Lower lobe of right lung (tissue), 2 donors: ENCODE data around the gene CEACAM16. TPM values are rescaled to one million over a fixed set of nuclear protein-coding genes. Genes with fewer than 3 reads are reported as not detected.

ENCODE experiments used
- ATAC-seq, 2 donors: fragments of 200-7000 bp; cut with Tn5 transposase; one replicate each; pipeline ENCODE4 v1.9.1; 2020 to 2022; ENCODE audit warnings: mild to moderate bottlenecking in 2 of 2, moderate library complexity in 2 of 2
- DNase-seq: peaks from one replicate; pipeline ENCODE4 v3.0.0-alpha.2; 2020
- H3K27ac ChIP-seq: fragments of 200-600 bp; one replicate; pipeline ENCODE4 v1.8.0; 2022
- H3K27me3 ChIP-seq: fragments of 200-600 bp; one replicate; pipeline ENCODE4 v1.8.0; 2022; ENCODE audit warnings: low read depth
- H3K36me3 ChIP-seq: fragments of 200-600 bp; one replicate; pipeline ENCODE4 v1.8.0; 2022; ENCODE audit warnings: mild to moderate bottlenecking
- H3K4me1 ChIP-seq: fragments of 200-600 bp; one replicate; pipeline ENCODE4 v1.8.0; 2022
- H3K4me3 ChIP-seq: fragments of 200-600 bp; one replicate; pipeline ENCODE4 v1.8.0; 2022; ENCODE audit warnings: mild to moderate bottlenecking
- H3K9me3 ChIP-seq: fragments of 200-600 bp; one replicate; pipeline ENCODE4 v1.8.0; 2022
- intact Hi-C: fragments of 100-400 bp; cut with DNase I; formaldehyde crosslinking; loops from one replicate; pipeline ENCODE4 v1.11.0; 2022
- total RNA-seq: library from RNA; stranded (reverse); fragmentation: NEBNext Ultra II Directional; extraction: Animal tissue kit (Norgen Biotek cat#: 25700); gene quantifications from one replicate; pipeline ENCODE4 v1.2.1, GENCODE V29; 2021
- TF ChIP-seq, protein P1 (sequence below): fragments of 200-600 bp; IDR thresholded peaks from one replicate; pipeline ENCODE4 v1.8.0; 2022; ENCODE audit warnings: antibody characterized with exemption, mild to moderate bottlenecking
- donor health status: DM: no; HTN: yes; CAD: no; lungs with severe emphysema.

Gene CEACAM16
- total RNA-seq, 1 donor from 2014 or later: not detected

DNA sequence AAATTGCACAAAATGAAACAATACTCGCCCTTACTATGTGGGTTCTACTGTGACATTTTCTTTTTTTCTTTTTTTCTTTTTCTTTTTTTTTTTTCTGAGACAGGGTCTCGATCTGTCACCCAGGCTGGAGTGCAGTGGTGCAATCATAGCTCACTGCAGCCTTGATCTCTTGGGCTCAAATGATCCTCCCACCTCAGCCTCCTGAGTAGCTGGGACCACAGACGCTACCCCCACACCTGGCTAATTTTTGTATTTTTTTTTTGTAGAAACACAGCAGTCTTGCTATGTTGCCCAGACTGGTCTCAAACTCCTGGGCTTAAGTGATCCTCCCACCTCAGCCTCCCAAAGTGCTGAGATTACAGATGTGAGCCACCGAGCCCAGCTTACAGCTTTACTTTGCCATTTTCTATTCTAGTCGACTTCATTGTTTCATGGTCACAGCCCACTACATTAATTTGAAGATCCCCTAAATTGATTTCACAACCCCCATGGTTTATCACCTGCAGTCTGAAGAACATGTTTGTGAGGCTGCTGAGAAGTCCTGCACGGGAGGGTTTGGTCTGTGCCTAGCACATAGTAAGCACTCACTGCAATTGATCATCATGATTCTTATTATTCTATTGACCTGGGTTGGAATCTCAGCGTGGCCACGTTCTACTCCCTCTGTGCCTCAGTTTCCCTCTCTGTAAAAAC is 53.3 kb downstream of the CEACAM16 start:
- H3K27ac ChIP-seq: peak overlapping the region; percentile 94
- ATAC-seq: no peak
- H3K4me1 ChIP-seq: peaks cover 81% of the 10 kb centered on the region
- intact Hi-C loops: no loop called here
- H3K27me3 ChIP-seq: no peaks in the 10 kb centered on the region
- TF ChIP-seq, protein P1, sequence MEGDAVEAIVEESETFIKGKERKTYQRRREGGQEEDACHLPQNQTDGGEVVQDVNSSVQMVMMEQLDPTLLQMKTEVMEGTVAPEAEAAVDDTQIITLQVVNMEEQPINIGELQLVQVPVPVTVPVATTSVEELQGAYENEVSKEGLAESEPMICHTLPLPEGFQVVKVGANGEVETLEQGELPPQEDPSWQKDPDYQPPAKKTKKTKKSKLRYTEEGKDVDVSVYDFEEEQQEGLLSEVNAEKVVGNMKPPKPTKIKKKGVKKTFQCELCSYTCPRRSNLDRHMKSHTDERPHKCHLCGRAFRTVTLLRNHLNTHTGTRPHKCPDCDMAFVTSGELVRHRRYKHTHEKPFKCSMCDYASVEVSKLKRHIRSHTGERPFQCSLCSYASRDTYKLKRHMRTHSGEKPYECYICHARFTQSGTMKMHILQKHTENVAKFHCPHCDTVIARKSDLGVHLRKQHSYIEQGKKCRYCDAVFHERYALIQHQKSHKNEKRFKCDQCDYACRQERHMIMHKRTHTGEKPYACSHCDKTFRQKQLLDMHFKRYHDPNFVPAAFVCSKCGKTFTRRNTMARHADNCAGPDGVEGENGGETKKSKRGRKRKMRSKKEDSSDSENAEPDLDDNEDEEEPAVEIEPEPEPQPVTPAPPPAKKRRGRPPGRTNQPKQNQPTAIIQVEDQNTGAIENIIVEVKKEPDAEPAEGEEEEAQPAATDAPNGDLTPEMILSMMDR: no peak
- H3K36me3 ChIP-seq: peaks cover 39% of the 10 kb centered on the region
- DNase-seq: no peak
- peak overlapping the region; percentile 58 for H3K4me3 ChIP-seq
- no peaks in the 10 kb centered on the region for H3K9me3 ChIP-seq

DNA sequence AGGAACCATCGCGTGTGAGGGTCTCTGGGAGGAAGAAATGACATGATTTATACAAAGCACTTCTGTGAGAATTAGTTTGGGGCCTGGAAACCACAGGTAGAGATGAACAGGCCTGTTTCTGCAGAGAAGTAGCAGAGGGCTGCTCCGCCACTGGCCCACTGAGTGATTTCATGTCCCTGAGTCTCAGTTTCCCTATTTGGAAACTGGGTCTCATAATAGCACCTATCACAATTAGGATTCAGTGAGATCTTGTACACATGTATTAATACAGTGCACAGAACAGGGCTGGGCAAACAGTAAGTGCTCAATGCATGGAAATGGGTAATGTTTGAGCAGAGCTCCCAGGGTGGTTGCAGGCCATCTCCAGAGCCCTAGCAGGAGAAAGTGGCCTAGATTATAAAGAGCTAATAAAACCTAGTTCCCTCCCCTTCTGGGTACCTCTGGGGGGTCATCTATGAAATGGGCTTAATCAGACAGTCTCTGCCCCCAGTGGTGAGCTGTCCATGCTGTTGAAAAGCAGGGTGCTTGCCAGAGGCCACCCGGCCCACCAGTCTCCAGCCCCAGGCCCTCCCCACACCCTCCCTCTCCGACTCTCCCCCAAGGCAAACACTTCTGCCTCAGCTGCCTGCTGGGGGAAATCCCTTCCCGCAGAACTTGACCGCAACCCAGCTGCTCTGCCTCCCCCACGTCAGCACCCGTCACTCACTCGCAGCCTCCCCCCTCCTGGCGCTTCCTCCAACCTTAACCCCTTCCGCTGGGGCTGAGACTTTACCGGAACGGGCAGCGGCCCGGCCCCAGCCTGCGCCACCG is 54.1 kb downstream of the CEACAM16 start:
- H3K27me3 ChIP-seq: no peaks in the 10 kb centered on the region
- DNase-seq (peak; percentile 95), ATAC-seq (peak; percentile 76 to 88)
- peaks cover 47% of the 10 kb centered on the region for H3K36me3 ChIP-seq
- intact Hi-C loops: no loop called here
- no peaks in the 10 kb centered on the region for H3K9me3 ChIP-seq
- peak overlapping the region; percentile 94 for H3K27ac ChIP-seq
- peak overlapping the region; percentile 58 for H3K4me3 ChIP-seq
- H3K4me1 ChIP-seq: peaks cover 82% of the 10 kb centered on the region
- TF ChIP-seq, protein P1: no peak

GRCh38 chr19:44753626-44753931 is 54.6 kb downstream of the CEACAM16 start:
- Histone ChIP-seq H3K9me3 (no peaks in the 10 kb centered on the region), H3K27ac (peak overlapping the region; percentile 94), H3K36me3 (peaks cover 52% of the 10 kb centered on the region), H3K4me1 (peaks cover 85% of the 10 kb centered on the region), H3K27me3 (no peaks in the 10 kb centered on the region), H3K4me3 (peak overlapping the region; percentile 58)
- TF ChIP-seq, protein P1: no peak
- DNase-seq (no peak), ATAC-seq (no peak)
- intact Hi-C loops: no loop called here

- peaks cover 54% of the 10 kb centered on the region for H3K36me3 ChIP-seq
- TF ChIP-seq, protein P1: no peak
- H3K4me1 ChIP-seq: peaks cover 87% of the 10 kb centered on the region
- H3K4me3 ChIP-seq: peak overlapping the region; percentile 58
- H3K27ac ChIP-seq: peak overlapping the region; percentile 94
- peak; percentile 85 to 86 for ATAC-seq
- peak; percentile 98 for DNase-seq
- H3K27me3 ChIP-seq: no peaks in the 10 kb centered on the region
- intact Hi-C loops: no loop called here
- H3K9me3 ChIP-seq: no peaks in the 10 kb centered on the region
Measured at GRCh38 chr19:44753932-44754749, 55.2 kb downstream of the CEACAM16 start.

DNA sequence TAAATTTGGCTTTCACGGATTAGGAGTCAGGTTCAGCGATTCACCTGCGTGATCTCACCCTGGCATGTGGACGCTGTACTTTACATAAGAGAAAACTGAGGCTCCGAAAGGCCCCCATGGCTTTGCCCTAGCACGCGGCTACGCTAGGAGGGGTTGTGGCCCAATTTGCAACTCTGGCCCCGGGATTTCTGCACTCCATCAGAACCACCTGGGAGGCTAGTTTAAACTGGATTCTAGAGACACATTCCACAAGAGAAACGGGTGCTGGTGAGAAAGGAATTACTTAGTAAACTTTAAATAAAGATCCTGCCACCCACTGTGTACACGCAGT is 55.8 kb downstream of the CEACAM16 start:
- intact Hi-C loops: no loop called here
- ATAC-seq: no peak
- TF ChIP-seq, protein P1: no peak
- Histone ChIP-seq H3K4me3 (peak overlapping the region; percentile 58), H3K36me3 (peaks cover 60% of the 10 kb centered on the region), H3K4me1 (peaks cover 81% of the 10 kb centered on the region), H3K9me3 (no peaks in the 10 kb centered on the region), H3K27me3 (no peaks in the 10 kb centered on the region), H3K27ac (peak overlapping the region; percentile 94)
- no peak for DNase-seq
